SK-N-MC (cell line): Measurements from ENCODE around the gene KIF26B.

Source experiments
- DNase-seq: peaks from one replicate; pipeline ENCODE4 v3.0.0-alpha.2; 2011; ENCODE audit warnings: low read depth, low spot score
- H3K27ac ChIP-seq: fragments of 200-600 bp; sonication (generic); 2 replicates; pipeline ENCODE4 v1.5.1; 2016; ENCODE audit warnings: mixed run types
- H3K36me3 ChIP-seq: fragments of 200-600 bp; sonication (generic); 2 replicates; pipeline ENCODE4 v1.6.1; 2017; ENCODE audit warnings: antibody characterized with exemption, low read length, mixed read lengths; ENCODE audit not compliant: insufficient read depth
- H3K4me3 ChIP-seq: fragments of 200-600 bp; sonication (generic); 2 replicates; pipeline ENCODE4 v1.5.1; 2016
- H3K9ac ChIP-seq: fragments of 200-600 bp; sonication (generic); 2 replicates; pipeline ENCODE4 v1.8.0; 2017; ENCODE audit warnings: mixed run types, mixed read lengths; ENCODE audit not compliant: insufficient read length
- H3K9me3 ChIP-seq: fragments of 200-600 bp; sonication (generic); 2 replicates; pipeline ENCODE4 v1.6.1; 2017; ENCODE audit warnings: low read depth, mild to moderate bottlenecking, antibody characterized with exemption, low read length, moderate library complexity, mixed read lengths
- EZH2 ChIP-seq: fragments of 200-600 bp; sonication (generic); IDR thresholded peaks from one replicate; pipeline ENCODE4 v1.6.1; 2017; ENCODE audit warnings: antibody characterized with exemption
- FOXP2 ChIP-seq: optimal IDR thresholded peaks from 2 replicates; pipeline ENCODE3; 2011; ENCODE audit warnings: mild to moderate bottlenecking, moderate library complexity; ENCODE audit not compliant: insufficient read depth; ENCODE audit errors: extremely low read length, control extremely low read depth
- POLR2AphosphoS5 ChIP-seq: IDR thresholded peaks from 2 replicates; pipeline ENCODE4 v1.6.1; 2012; ENCODE audit warnings: mild to moderate bottlenecking, low read depth, low read length, borderline replicate concordance

The KIF26B gene

GRCh38 chr1:245542365-245542764 lies 387.6 kb downstream of the KIF26B start:
- Histone ChIP-seq H3K9ac (no peak overlapping the region), H3K4me3 (no peak overlapping the region), H3K36me3 (no peaks in the 10 kb centered on the region), H3K27ac (no peak overlapping the region), H3K9me3 (no peaks in the 10 kb centered on the region)
- no peak for DNase-seq
- TF ChIP-seq EZH2 = no peak
- no peak for TF ChIP-seq FOXP2
- TF ChIP-seq POLR2AphosphoS5 = no peak

- TF ChIP-seq EZH2 (no peak), FOXP2 (no peak), POLR2AphosphoS5 (no peak)
- H3K9ac ChIP-seq = no peak overlapping the region
- H3K4me3 ChIP-seq = no peak overlapping the region
- DNase-seq = no peak
- no peak overlapping the region for H3K27ac ChIP-seq
- no peaks in the 10 kb centered on the region for H3K9me3 ChIP-seq
- H3K36me3 ChIP-seq = no peaks in the 10 kb centered on the region
These were observed 389.5 kb downstream of the KIF26B start for GRCh38 chr1:245544236-245544635.

GRCh38 chr1:245546875-245547274 lies 392.1 kb downstream of the KIF26B start:
- no peak overlapping the region for H3K27ac ChIP-seq
- no peak overlapping the region for H3K9ac ChIP-seq
- no peaks in the 10 kb centered on the region for H3K9me3 ChIP-seq
- no peaks in the 10 kb centered on the region for H3K36me3 ChIP-seq
- DNase-seq = no peak
- TF ChIP-seq FOXP2 = no peak
- TF ChIP-seq POLR2AphosphoS5 = no peak
- no peak for TF ChIP-seq EZH2
- no peak overlapping the region for H3K4me3 ChIP-seq

GRCh38 chr1:245549996-245550719 lies 395.4 kb downstream of the KIF26B start:
- no peak overlapping the region for H3K9ac ChIP-seq
- no peaks in the 10 kb centered on the region for H3K9me3 ChIP-seq
- H3K36me3 ChIP-seq = no peaks in the 10 kb centered on the region
- H3K27ac ChIP-seq = no peak overlapping the region
- DNase-seq = no peak
- H3K4me3 ChIP-seq = no peak overlapping the region
- TF ChIP-seq FOXP2 = no peak

GRCh38 chr1:245550720-245551043 lies 395.9 kb downstream of the KIF26B start:
- Histone ChIP-seq H3K27ac (no peak overlapping the region), H3K9ac (no peak overlapping the region), H3K9me3 (no peaks in the 10 kb centered on the region), H3K4me3 (no peak overlapping the region), H3K36me3 (no peaks in the 10 kb centered on the region)
- no peak for DNase-seq
- no peak for TF ChIP-seq EZH2
- TF ChIP-seq POLR2AphosphoS5 = no peak
- no peak for TF ChIP-seq FOXP2

- no peak overlapping the region for H3K9ac ChIP-seq
- H3K9me3 ChIP-seq = no peaks in the 10 kb centered on the region
- no peak for DNase-seq
- H3K36me3 ChIP-seq = no peaks in the 10 kb centered on the region
- no peak overlapping the region for H3K27ac ChIP-seq
- no peak overlapping the region for H3K4me3 ChIP-seq
- TF ChIP-seq POLR2AphosphoS5 = no peak
- TF ChIP-seq EZH2 = no peak
- no peak for TF ChIP-seq FOXP2
These were observed 396.8 kb downstream of the KIF26B start for GRCh38 chr1:245551536-245551935.

GRCh38 chr1:245552331-245552730 lies 397.5 kb downstream of the KIF26B start:
- H3K9me3 ChIP-seq = no peaks in the 10 kb centered on the region
- H3K36me3 ChIP-seq = no peaks in the 10 kb centered on the region
- no peak for TF ChIP-seq POLR2AphosphoS5
- no peak for TF ChIP-seq EZH2
- TF ChIP-seq FOXP2 = no peak
- no peak overlapping the region for H3K9ac ChIP-seq
- DNase-seq = no peak
- H3K27ac ChIP-seq = no peak overlapping the region
- no peak overlapping the region for H3K4me3 ChIP-seq

GRCh38 chr1:245556057-245556456 lies 401.3 kb downstream of the KIF26B start:
- TF ChIP-seq EZH2 (no peak), FOXP2 (no peak), POLR2AphosphoS5 (no peak)
- no peak overlapping the region for H3K27ac ChIP-seq
- no peak overlapping the region for H3K4me3 ChIP-seq

GRCh38 chr1:245558069-245558468 lies 403.3 kb downstream of the KIF26B start:
- H3K27ac ChIP-seq = no peak overlapping the region
- TF ChIP-seq POLR2AphosphoS5 = no peak
- no peak for TF ChIP-seq FOXP2
- no peak for TF ChIP-seq EZH2
- H3K9ac ChIP-seq = no peak overlapping the region
- no peak for DNase-seq
- no peaks in the 10 kb centered on the region for H3K9me3 ChIP-seq
- H3K4me3 ChIP-seq = no peak overlapping the region
- no peaks in the 10 kb centered on the region for H3K36me3 ChIP-seq

More at GRCh38 chr1:245556057-245556456, 401.3 kb downstream of the KIF26B start:
- no peaks in the 10 kb centered on the region for H3K9me3 ChIP-seq
- DNase-seq = no peak
- H3K9ac ChIP-seq = no peak overlapping the region
- H3K36me3 ChIP-seq = no peaks in the 10 kb centered on the region
